Endodermal cell (in vitro differentiated cells): ENCODE measurements around the gene MNS1. TPM values are rescaled to one million over a fixed set of nuclear protein-coding genes. Genes with fewer than 3 reads are reported as not detected.

Source experiments
- DNase-seq: peaks from one replicate; pipeline ENCODE4 v3.0.0-alpha.2; 2017
- H3K27ac ChIP-seq: 2 replicates; pipeline ENCODE4 v1.5.1; 2013; ENCODE audit warnings: mild to moderate bottlenecking, low read depth, low read length, moderate library complexity
- H3K27me3 ChIP-seq: 2 replicates; pipeline ENCODE4 v1.6.1; 2013; ENCODE audit warnings: mild to moderate bottlenecking, low read length, moderate library complexity; ENCODE audit not compliant: insufficient read depth, control insufficient read depth, poor library complexity, severe bottlenecking
- H3K36me3 ChIP-seq: 2 replicates; pipeline ENCODE4 v1.7.0; 2013; ENCODE audit warnings: mild to moderate bottlenecking, low read length, moderate library complexity; ENCODE audit not compliant: control insufficient read depth, insufficient read depth
- H3K4me1 ChIP-seq: one replicate; pipeline ENCODE4 v1.7.0; 2013; ENCODE audit warnings: low read length; ENCODE audit not compliant: control insufficient read depth, insufficient read depth
- H3K4me3 ChIP-seq: 2 replicates; pipeline ENCODE4 v1.5.1; 2013; ENCODE audit warnings: mild to moderate bottlenecking, low read length, moderate library complexity
- H3K9ac ChIP-seq: 2 replicates; pipeline ENCODE4 v1.6.1; 2013; ENCODE audit warnings: mild to moderate bottlenecking, low read length, moderate library complexity; ENCODE audit not compliant: poor library complexity, severe bottlenecking; ENCODE audit errors: extremely low read depth
- H3K9me3 ChIP-seq: 2 replicates; pipeline ENCODE4 v1.6.1; 2013; ENCODE audit warnings: mild to moderate bottlenecking, low read length, moderate library complexity; ENCODE audit not compliant: control insufficient read depth
- H3K27ac Mint-ChIP-seq: 2 replicates; pipeline ENCODE4 v1.8.0; 2020; ENCODE audit warnings: mixed read lengths
- H3K27me3 Mint-ChIP-seq: 2 replicates; pipeline ENCODE4 v1.8.0; 2021; ENCODE audit warnings: mild to moderate bottlenecking, mixed read lengths; ENCODE audit not compliant: insufficient read depth
- H3K36me3 Mint-ChIP-seq: 2 replicates; pipeline ENCODE4 v1.8.0; 2020; ENCODE audit warnings: low read depth, mixed read lengths
- H3K4me1 Mint-ChIP-seq: 2 replicates; pipeline ENCODE4 v1.8.0; 2020; ENCODE audit warnings: mixed read lengths
- H3K4me3 Mint-ChIP-seq: 2 replicates; pipeline ENCODE4 v1.8.0; 2020; ENCODE audit warnings: mild to moderate bottlenecking, moderate library complexity, mixed read lengths
- H3K9me3 Mint-ChIP-seq: 2 replicates; pipeline ENCODE4 v1.8.0; 2020; ENCODE audit warnings: mild to moderate bottlenecking, mixed read lengths
- CTCF ChIP-seq: fragments of 200-600 bp; sonication (generic); conservative IDR thresholded peaks from 2 replicates; pipeline ENCODE4 v1.5.0; 2021; ENCODE audit warnings: antibody characterized with exemption, mild to moderate bottlenecking
- WGBS, 2 experiments: methylation state at CpG; one replicate each; pipeline versions ENCODE4 v1.1.5 to v1.1.7; 2013; ENCODE audit warnings: missing lambda C conversion rate in 2 of 2, mixed read lengths in 1 of 2; ENCODE audit not compliant: insufficient coverage in 1 of 2, insufficient read length in 1 of 2; 5-methylcytosine and 5-hydroxymethylcytosine counted together
- total RNA-seq, 2 donors: library from RNA; stranded (reverse); fragmentation: NEBNext Ultra II Directional in 1 of 2; extraction: Animal tissue kit (Norgen Biotek cat#: 25700) in 1 of 2; gene quantifications; 2 replicates in 1 of 2; 3 replicates in 1 of 2; pipeline ENCODE4 v1.2.1, GENCODE V29; 2021

Gene MNS1
- total RNA-seq, 2 donors from 2014 or later, result 0.27 to 4.5 TPM

DNA sequence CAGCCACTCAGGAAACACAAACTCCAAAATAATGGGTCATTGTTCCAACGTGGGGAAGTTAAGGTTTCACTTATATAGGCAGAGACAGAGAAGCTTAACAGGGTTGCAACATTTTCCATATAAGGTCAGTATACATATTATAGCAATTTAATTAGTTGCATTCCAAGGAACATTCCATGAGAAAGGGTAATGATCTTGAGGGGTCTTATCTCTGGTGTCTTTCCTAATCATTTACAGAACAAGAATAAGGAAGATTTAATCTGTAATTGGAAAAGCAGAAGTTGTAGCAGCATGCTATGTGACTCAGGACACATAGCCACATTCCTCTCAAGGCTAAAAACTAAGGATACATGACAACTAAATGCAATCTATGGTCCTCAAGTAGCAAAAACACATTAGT, 4.9 kb downstream of the MNS1 start:
- WGBS, 2 experiments, result 75% methylated on average over 1 of the region's 1 CpG; no CpG with 5 or more reads in 1 of the 2 experiments

DNA sequence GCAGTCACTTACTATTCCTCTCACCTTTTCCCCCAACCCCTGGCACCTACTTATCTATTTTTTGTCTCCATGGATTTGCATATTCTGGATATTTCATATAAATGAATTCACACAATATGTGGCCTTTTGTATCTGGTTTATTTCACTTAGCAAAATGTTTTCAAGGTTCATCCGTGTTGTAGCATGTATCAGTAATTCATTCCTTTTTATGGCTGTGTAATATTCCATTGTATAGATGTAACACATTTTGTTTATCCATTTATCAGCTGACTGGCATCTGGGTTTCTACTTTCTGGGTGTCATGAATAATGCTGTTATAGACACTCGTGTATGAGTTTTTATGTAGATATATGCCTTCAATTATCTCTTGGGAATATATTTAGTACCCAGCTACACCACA, 5.8 kb downstream of the MNS1 start:
- H3K36me3 ChIP-seq, result no peaks in the 10 kb centered on the region
- no peak overlapping the region for H3K27ac Mint-ChIP-seq
- 83% methylated on average over 1 of the region's 2 CpGs; no CpG with 5 or more reads in 1 of the 2 experiments for WGBS, 2 experiments
- peaks cover 5% of the 10 kb centered on the region for H3K9me3 ChIP-seq
- no peak for TF ChIP-seq CTCF
- no peak overlapping the region for H3K9ac ChIP-seq
- H3K27me3 Mint-ChIP-seq, result no peaks in the 10 kb centered on the region
- no peak for DNase-seq
- H3K4me1 Mint-ChIP-seq, result peaks cover 3% of the 10 kb centered on the region
- no peaks in the 10 kb centered on the region for H3K9me3 Mint-ChIP-seq
- no peaks in the 10 kb centered on the region for H3K36me3 Mint-ChIP-seq
- H3K27me3 ChIP-seq, result no peaks in the 10 kb centered on the region
- no peak overlapping the region for H3K4me3 ChIP-seq
- no peaks in the 10 kb centered on the region for H3K4me1 ChIP-seq
- no peak overlapping the region for H3K4me3 Mint-ChIP-seq
- no peak overlapping the region for H3K27ac ChIP-seq

More for the DNA sequence above, 4.9 kb downstream of the MNS1 start:
- H3K27ac ChIP-seq, result no peak overlapping the region
- no peak overlapping the region for H3K9ac ChIP-seq
- no peak for DNase-seq
- H3K36me3 Mint-ChIP-seq, result no peaks in the 10 kb centered on the region
- no peaks in the 10 kb centered on the region for H3K27me3 Mint-ChIP-seq
- H3K27ac Mint-ChIP-seq, result no peak overlapping the region
- no peak overlapping the region for H3K4me3 ChIP-seq
- no peaks in the 10 kb centered on the region for H3K27me3 ChIP-seq
- H3K4me1 ChIP-seq, result no peaks in the 10 kb centered on the region
- no peaks in the 10 kb centered on the region for H3K36me3 ChIP-seq
- no peak overlapping the region for H3K4me3 Mint-ChIP-seq
- H3K9me3 ChIP-seq, result peaks cover 5% of the 10 kb centered on the region
- no peak for TF ChIP-seq CTCF
- H3K9me3 Mint-ChIP-seq, result no peaks in the 10 kb centered on the region
- peaks cover 3% of the 10 kb centered on the region for H3K4me1 Mint-ChIP-seq

DNA sequence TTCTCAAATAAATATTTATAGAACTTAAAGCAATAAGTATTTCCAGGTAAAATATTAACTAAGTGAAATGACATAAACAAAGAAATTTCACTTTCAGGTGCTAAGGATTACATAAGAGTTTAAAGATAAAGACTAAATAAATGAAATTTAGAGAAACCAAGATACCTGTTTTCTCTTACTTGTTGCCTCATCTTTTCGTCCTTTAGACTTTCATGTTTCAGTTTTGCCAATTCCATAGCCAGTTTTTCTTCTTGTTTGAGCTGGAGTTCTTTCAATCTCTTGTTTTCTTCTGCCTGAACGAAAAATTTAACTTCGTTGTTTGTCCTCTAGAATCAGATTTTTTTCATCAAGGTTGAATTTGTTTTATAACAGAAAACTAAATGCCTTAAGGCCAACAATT, 8.7 kb downstream of the MNS1 start:
- Histone ChIP-seq H3K4me1 (no peaks in the 10 kb centered on the region), H3K27ac (no peak overlapping the region)

More for the DNA sequence above, 8.7 kb downstream of the MNS1 start:
- Mint-ChIP-seq H3K36me3 (no peaks in the 10 kb centered on the region), H3K4me3 (no peak overlapping the region), H3K27ac (no peak overlapping the region), H3K4me1 (peaks cover 3% of the 10 kb centered on the region), H3K27me3 (no peaks in the 10 kb centered on the region), H3K9me3 (no peaks in the 10 kb centered on the region)
- Histone ChIP-seq H3K36me3 (no peaks in the 10 kb centered on the region), H3K27me3 (no peaks in the 10 kb centered on the region), H3K4me3 (no peak overlapping the region), H3K9ac (no peak overlapping the region), H3K9me3 (peaks cover 5% of the 10 kb centered on the region)
- no peak for DNase-seq
- no peak for TF ChIP-seq CTCF
- WGBS, 2 experiments, result 84 to 86% methylated on average over 1 to 3 of the region's 3 CpGs
